Nephron progenitor cell (in vitro differentiated cells): ENCODE data around the gene PMM2.
A peak's percentile ranks its signal among the peaks of the same experiment; 100 is the strongest.

Experiments
- DNase-seq: peaks from one replicate; pipeline ENCODE4 v3.0.0; 2021
- H3K27ac Mint-ChIP-seq: 2 replicates; pipeline ENCODE4 v1.8.0; 2021; ENCODE audit warnings: mild to moderate bottlenecking, moderate library complexity, mixed read lengths
- H3K27me3 Mint-ChIP-seq: 2 replicates; pipeline ENCODE4 v1.8.0; 2021; ENCODE audit warnings: mild to moderate bottlenecking, low read depth, mixed read lengths; ENCODE audit not compliant: poor library complexity
- H3K36me3 Mint-ChIP-seq: 2 replicates; pipeline ENCODE4 v1.8.0; 2021; ENCODE audit warnings: low read depth, mixed read lengths
- H3K4me1 Mint-ChIP-seq: 2 replicates; pipeline ENCODE4 v1.8.0; 2021; ENCODE audit warnings: mixed read lengths
- H3K4me3 Mint-ChIP-seq: 2 replicates; pipeline ENCODE4 v1.8.0; 2021; ENCODE audit warnings: mild to moderate bottlenecking, moderate library complexity, mixed read lengths
- H3K9me3 Mint-ChIP-seq: 2 replicates; pipeline ENCODE4 v1.8.0; 2021; ENCODE audit warnings: mild to moderate bottlenecking, moderate library complexity, mixed read lengths
- TF ChIP-seq, protein P1 (sequence below): fragments of 200-600 bp; sonication (generic); IDR thresholded peaks from 2 replicates; pipeline ENCODE4 v1.5.0; 2021; ENCODE audit warnings: antibody characterized with exemption

PMM2 gene

DNA sequence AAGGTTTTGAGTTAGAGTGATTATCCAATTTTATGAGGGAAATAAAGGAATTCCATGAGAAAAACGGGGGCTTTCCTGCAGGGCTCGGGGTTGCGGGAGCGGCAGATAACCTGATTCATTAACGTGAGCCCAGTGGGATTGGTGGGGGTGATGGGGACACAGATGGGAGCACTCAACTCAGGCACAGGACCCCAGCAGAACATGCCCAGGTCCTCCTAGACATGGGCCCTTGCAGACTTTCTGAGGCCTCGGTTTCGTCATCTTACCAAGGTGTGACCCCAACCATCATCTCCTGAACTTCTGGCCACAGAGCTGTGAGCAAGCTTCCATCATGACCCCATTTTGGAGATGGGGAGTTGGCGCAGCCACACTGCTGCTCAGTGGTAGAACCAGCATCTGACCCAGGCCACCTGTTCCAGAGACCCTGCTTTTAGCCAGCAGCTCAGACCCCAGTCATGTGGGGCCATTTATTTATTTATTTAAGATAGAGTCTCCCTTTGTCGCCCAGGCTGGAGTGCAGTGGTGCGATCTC is 48.8 kb downstream of the PMM2 start:
- TF ChIP-seq, protein P1, sequence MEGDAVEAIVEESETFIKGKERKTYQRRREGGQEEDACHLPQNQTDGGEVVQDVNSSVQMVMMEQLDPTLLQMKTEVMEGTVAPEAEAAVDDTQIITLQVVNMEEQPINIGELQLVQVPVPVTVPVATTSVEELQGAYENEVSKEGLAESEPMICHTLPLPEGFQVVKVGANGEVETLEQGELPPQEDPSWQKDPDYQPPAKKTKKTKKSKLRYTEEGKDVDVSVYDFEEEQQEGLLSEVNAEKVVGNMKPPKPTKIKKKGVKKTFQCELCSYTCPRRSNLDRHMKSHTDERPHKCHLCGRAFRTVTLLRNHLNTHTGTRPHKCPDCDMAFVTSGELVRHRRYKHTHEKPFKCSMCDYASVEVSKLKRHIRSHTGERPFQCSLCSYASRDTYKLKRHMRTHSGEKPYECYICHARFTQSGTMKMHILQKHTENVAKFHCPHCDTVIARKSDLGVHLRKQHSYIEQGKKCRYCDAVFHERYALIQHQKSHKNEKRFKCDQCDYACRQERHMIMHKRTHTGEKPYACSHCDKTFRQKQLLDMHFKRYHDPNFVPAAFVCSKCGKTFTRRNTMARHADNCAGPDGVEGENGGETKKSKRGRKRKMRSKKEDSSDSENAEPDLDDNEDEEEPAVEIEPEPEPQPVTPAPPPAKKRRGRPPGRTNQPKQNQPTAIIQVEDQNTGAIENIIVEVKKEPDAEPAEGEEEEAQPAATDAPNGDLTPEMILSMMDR = no peak
- Mint-ChIP-seq H3K4me1 (peaks cover 62% of the 10 kb centered on the region), H3K9me3 (no peaks in the 10 kb centered on the region), H3K27ac (no peak overlapping the region), H3K36me3 (peaks cover 49% of the 10 kb centered on the region), H3K4me3 (no peak overlapping the region), H3K27me3 (peaks cover 5% of the 10 kb centered on the region)
- no peak for DNase-seq

DNA sequence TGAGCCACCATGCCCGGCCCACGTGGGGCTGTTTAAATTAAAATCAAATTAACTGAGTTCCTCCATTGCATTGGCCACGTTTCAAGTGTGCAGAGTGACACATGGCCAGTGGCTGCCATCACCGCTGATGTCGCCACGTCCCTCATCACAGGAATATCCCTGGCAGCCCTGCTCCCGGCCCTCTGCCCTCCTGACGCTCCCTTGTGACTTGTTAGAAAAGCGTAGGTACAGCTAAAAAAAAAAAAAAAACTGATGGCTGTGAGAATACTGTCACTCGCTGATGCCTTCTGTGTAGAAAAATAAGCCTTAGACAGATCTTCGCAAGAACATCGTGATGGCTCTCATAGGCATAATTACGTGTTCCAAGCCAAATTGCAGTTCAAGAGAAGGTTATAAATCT is 49.5 kb downstream of the PMM2 start:
- no peak for DNase-seq
- Mint-ChIP-seq H3K36me3 (peaks cover 52% of the 10 kb centered on the region), H3K4me1 (peaks cover 57% of the 10 kb centered on the region), H3K9me3 (no peaks in the 10 kb centered on the region), H3K27ac (peak overlapping the region; percentile 13), H3K27me3 (peaks cover 5% of the 10 kb centered on the region), H3K4me3 (no peak overlapping the region)
- TF ChIP-seq, protein P1 = no peak

DNA sequence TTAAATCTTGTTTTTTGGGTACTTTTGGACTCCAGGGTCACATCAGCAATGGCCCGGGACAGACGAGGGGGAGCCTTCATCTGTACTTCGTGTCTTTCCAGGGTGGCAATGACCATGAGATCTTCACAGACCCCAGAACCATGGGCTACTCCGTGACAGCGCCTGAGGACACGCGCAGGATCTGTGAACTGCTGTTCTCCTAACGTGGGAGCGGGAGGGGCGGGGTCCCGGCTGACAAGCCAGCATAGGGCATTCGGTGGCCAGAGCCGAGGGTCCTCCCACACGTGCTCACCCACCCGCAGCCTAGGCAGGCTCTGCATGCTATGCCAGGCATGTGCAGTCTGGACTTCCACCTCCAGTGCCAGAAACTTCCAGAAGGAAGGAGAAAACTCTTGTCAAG is 50.0 kb downstream of the PMM2 start:
- TF ChIP-seq, protein P1 = no peak
- peaks cover 52% of the 10 kb centered on the region for H3K4me1 Mint-ChIP-seq
- H3K9me3 Mint-ChIP-seq = no peaks in the 10 kb centered on the region
- H3K4me3 Mint-ChIP-seq = no peak overlapping the region
- DNase-seq = no peak
- peaks cover 49% of the 10 kb centered on the region for H3K36me3 Mint-ChIP-seq
- peaks cover 5% of the 10 kb centered on the region for H3K27me3 Mint-ChIP-seq
- H3K27ac Mint-ChIP-seq = peak overlapping the region; percentile 22

DNA sequence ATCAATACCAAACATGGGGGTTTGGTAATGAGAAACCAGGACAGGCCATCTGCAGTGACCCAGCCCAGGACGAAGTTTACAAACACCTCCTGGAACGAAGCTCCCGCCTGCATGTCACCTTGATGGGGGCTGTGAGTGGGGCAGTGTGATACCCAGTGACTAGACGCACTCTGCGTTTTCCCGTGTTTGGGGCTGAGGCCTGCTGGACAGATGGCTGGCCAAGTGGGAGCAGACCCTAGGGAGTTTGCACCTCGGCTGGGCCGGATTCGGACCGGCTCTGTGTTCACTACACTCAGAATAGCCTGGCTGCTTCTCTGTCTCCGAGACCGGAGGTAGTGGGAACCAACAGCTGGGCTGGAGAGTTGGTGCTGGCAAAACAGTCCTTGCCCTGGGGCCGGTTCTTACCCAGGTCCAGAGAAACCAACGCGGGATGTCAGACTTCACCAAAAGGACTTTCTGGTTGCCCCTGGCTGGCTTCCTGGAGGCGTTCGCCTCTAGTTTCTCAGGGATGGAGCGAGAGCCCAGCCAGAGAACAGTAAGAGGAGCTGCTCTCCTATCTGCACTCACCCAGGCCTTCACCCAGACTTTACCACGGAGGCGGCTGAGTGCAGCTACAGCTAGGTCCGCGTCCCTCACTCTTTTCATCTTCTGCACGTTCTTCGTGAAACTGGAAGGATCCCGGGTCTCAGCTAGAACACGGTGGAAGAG is 50.7 kb downstream of the PMM2 start:
- peaks cover 53% of the 10 kb centered on the region for H3K4me1 Mint-ChIP-seq
- H3K4me3 Mint-ChIP-seq = no peak overlapping the region
- TF ChIP-seq, protein P1 = no peak
- no peaks in the 10 kb centered on the region for H3K9me3 Mint-ChIP-seq
- H3K27ac Mint-ChIP-seq = peak overlapping the region; percentile 98
- H3K27me3 Mint-ChIP-seq = peaks cover 5% of the 10 kb centered on the region
- DNase-seq = no peak
- peaks cover 50% of the 10 kb centered on the region for H3K36me3 Mint-ChIP-seq

DNA sequence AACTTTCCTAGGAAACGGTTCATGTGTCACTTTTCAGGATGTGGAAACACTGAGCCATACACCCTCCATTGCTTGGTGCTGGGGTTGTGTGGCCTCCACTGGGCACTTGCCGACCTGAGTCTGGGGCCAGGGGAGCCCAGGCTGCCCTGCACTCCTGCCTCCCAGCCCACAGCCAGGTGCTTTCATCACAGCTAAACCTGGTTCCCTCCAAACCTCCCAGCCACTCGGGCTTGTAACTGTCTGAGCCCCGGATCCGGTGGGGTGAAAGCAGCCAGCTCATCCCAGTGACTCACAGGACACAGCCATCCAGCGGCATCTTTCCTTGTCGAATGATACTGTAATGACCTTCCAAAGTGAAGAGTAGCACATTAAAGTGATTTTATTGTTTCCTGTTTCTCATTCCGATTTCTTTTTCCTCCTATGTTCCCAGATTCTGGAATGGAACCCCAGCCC is 51.3 kb downstream of the PMM2 start:
- Mint-ChIP-seq H3K27ac (peak overlapping the region; percentile 98), H3K4me1 (peaks cover 47% of the 10 kb centered on the region), H3K4me3 (no peak overlapping the region), H3K27me3 (peaks cover 5% of the 10 kb centered on the region), H3K9me3 (no peaks in the 10 kb centered on the region), H3K36me3 (peaks cover 45% of the 10 kb centered on the region)
- TF ChIP-seq, protein P1 = no peak
- no peak for DNase-seq
